Cardiac muscle cell (in vitro differentiated cells and primary cell): ENCODE data around the gene SPC24. TPM values are rescaled to one million over a fixed set of nuclear protein-coding genes. Genes with fewer than 3 reads are reported as not detected.

ENCODE experiments used
- DNase-seq, 2 donors: peaks; one replicate each; pipeline versions ENCODE4 v3.0.0 to v3.0.0-alpha.2; 2010 to 2017; ENCODE audit warnings: low read depth in 1 of 2, low spot score in 1 of 2
- H3K27ac ChIP-seq: fragments of 200-600 bp; sonication (generic); 2 replicates; pipeline ENCODE4 v1.5.1; 2016
- H3K27me3 ChIP-seq: fragments of 200-600 bp; sonication (generic); 2 replicates; pipeline ENCODE4 v1.6.0; 2016; ENCODE audit warnings: control low read depth
- H3K36me3 ChIP-seq: fragments of 200-600 bp; sonication (generic); 2 replicates; pipeline ENCODE4 v1.5.1; 2016; ENCODE audit warnings: control low read depth
- H3K4me1 ChIP-seq: fragments of 200-600 bp; sonication (generic); 2 replicates; pipeline ENCODE4 v1.8.1; 2017; ENCODE audit warnings: low read depth, mild to moderate bottlenecking, mixed run types
- H3K4me3 ChIP-seq: fragments of 200-600 bp; sonication (generic); 2 replicates; pipeline ENCODE4 v1.5.1; 2016; ENCODE audit warnings: mild to moderate bottlenecking
- H3K9me3 ChIP-seq: fragments of 200-600 bp; sonication (generic); 2 replicates; pipeline ENCODE4 v1.5.1; 2017; ENCODE audit warnings: low read depth, mild to moderate bottlenecking, control low read depth
- polyA plus RNA-seq: library from polyadenylated mRNA; unstranded; fragments of >200 nt; fragmentation: Nextera tagmentation; extraction: Ambion mirVana; gene quantifications from 2 replicates; pipeline ENCODE4 v1.2.1, GENCODE V29; 2016
- total RNA-seq: library from RNA; depleted of rRNA; stranded (reverse); fragments of >200 nt; gene quantifications from 2 replicates; pipeline ENCODE4 v1.2.3, GENCODE V29; 2016
- TF ChIP-seq, protein P1 (sequence below): IDR thresholded peaks from 2 replicates; pipeline ENCODE4 v1.5.1; 2012; ENCODE audit warnings: low read depth, mild to moderate bottlenecking, low read length

SPC24 gene
- total and polyA plus RNA-seq, 2 experiments from 2014 or later = 7.1 to 127 TPM

DNA sequence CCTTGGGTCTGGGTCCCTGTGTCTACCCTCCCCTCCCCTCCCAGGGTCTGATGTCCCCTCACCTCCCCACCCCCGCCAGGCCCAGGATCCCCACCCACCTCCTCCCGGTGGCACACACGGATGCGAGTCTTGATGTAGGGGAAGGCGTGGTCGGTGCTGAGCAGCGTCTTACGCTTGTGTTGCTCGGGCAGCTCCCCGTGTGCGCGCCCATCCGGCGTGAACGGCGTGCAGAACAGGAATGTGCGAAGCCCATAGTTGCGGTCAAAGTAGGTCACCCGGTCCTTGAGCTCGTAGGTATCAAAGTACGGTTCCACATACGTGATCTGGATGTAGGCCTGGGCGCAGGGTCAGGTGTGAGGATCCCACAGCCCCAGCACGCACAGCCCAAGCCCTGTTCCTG, 46.2 kb upstream of the SPC24 start:
- TF ChIP-seq, protein P1, sequence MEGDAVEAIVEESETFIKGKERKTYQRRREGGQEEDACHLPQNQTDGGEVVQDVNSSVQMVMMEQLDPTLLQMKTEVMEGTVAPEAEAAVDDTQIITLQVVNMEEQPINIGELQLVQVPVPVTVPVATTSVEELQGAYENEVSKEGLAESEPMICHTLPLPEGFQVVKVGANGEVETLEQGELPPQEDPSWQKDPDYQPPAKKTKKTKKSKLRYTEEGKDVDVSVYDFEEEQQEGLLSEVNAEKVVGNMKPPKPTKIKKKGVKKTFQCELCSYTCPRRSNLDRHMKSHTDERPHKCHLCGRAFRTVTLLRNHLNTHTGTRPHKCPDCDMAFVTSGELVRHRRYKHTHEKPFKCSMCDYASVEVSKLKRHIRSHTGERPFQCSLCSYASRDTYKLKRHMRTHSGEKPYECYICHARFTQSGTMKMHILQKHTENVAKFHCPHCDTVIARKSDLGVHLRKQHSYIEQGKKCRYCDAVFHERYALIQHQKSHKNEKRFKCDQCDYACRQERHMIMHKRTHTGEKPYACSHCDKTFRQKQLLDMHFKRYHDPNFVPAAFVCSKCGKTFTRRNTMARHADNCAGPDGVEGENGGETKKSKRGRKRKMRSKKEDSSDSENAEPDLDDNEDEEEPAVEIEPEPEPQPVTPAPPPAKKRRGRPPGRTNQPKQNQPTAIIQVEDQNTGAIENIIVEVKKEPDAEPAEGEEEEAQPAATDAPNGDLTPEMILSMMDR = no peak
- Histone ChIP-seq H3K36me3 (no peaks in the 10 kb centered on the region), H3K4me1 (peaks cover 13% of the 10 kb centered on the region), H3K27me3 (no peaks in the 10 kb centered on the region), H3K27ac (no peak overlapping the region), H3K4me3 (no peak overlapping the region), H3K9me3 (no peaks in the 10 kb centered on the region)
- no peak for DNase-seq

DNA sequence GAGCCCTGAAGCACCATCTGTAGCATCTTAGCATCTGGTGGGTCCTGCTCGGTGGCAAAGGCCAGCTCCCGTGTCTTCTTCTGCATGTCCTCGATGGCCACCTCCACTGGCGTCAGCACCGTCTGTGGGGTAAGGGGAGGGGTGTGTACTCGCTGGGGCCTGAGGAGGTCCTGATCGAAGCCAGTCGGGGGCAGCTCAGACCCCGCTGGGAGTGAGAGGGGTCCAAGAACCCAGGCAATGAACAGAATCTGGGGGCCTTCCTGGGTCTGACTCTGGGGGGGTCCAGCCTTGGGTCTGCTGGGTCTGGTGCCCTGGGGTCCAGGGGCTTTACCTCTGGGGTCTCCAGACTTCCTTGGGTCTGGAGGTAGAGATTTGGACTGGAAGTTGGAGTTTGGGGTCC, 45.3 kb upstream of the SPC24 start:
- TF ChIP-seq, protein P1 = no peak
- no peak for DNase-seq
- Histone ChIP-seq H3K27me3 (no peaks in the 10 kb centered on the region), H3K27ac (no peak overlapping the region), H3K36me3 (no peaks in the 10 kb centered on the region), H3K4me3 (no peak overlapping the region), H3K9me3 (no peaks in the 10 kb centered on the region), H3K4me1 (peaks cover 13% of the 10 kb centered on the region)

DNA sequence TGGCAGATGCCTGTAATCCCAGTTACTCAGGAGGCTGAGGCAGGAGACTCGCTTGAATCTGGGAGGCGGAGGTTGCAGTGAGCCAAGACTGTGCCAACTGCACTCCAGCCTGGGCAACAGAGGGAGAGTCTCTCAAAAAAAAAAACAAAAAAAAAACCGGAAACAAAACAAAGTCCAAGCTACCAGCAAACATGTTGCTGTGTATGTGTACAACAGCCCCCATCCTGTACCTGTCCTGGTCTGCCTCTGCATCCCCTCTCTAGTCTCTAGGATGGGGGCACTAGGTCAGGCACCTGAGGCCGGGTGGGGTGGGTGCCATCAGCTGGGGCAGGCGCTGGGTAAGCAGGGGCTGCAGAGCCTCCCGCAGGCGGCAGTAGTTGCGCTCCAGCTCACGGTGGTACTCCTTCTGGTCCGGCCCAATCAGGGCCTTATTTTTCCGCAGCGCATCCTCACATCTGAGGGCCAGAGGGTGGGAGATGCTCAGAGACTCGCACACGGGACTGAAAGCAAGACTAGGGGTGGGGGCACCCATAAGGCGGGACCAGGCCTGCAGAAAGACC, 44.5 kb upstream of the SPC24 start:
- Histone ChIP-seq H3K27me3 (no peaks in the 10 kb centered on the region), H3K4me3 (no peak overlapping the region), H3K4me1 (peaks cover 13% of the 10 kb centered on the region), H3K36me3 (no peaks in the 10 kb centered on the region), H3K9me3 (no peaks in the 10 kb centered on the region), H3K27ac (no peak overlapping the region)
- DNase-seq = no peak
- TF ChIP-seq, protein P1 = no peak

DNA sequence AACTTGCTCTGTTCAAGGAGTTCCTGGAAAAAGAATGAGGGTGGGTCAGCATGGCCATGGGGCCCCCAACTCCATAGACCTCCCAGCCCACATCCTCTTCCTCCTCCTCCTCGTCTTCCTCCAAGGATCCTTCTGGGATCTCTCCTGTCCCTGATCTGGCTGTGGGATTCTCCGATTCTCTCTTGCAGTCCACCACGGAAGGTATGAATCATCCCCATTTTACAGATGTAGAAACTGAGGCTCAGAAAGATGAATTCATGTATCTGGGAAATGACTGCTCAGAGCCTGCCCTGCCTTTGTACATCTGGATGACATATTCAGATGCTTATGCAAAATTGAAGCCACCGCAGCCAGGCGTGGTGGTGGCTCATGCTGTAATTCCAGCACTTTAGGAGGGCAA, 43.9 kb upstream of the SPC24 start:
- Histone ChIP-seq H3K27ac (no peak overlapping the region), H3K27me3 (no peaks in the 10 kb centered on the region), H3K36me3 (no peaks in the 10 kb centered on the region), H3K9me3 (no peaks in the 10 kb centered on the region), H3K4me3 (no peak overlapping the region), H3K4me1 (peaks cover 13% of the 10 kb centered on the region)
- no peak for DNase-seq
- TF ChIP-seq, protein P1 = no peak

DNA sequence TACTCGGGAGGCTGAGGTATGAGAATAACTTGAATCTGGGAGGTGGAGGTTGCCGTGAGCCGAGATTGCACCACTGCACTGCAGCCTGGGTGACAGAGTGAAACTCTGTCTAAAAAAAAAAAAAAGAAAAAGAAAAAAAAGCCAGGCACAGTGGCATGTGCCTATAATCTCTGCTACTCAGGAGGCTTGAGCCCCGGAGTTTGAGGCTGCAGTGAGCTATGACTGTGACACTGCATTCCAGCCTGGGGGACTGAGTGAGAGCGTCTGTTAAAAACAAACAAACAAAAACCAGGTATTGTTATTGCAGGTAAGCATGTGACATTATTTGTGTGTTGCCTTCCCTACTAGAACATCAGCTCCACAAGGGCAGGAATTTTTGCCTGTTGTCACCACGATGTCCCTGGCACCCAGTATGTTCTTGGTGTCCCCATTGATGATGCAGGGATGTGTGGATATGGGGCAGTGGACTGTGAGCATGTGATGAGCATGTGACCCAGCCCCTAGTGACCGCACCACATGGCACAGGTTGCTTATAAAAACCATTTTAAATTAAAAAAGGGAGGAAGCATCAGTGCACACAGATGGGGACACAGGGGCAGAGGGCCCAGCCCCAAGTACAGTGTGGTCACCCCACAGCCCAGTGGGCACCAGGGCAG, 43.3 kb upstream of the SPC24 start:
- H3K4me3 ChIP-seq = no peak overlapping the region
- TF ChIP-seq, protein P1 = no peak
- H3K27me3 ChIP-seq = no peaks in the 10 kb centered on the region
- no peak for DNase-seq
- no peaks in the 10 kb centered on the region for H3K36me3 ChIP-seq
- peak overlapping the region; percentile 21 for H3K27ac ChIP-seq
- no peaks in the 10 kb centered on the region for H3K9me3 ChIP-seq
- H3K4me1 ChIP-seq = peaks cover 13% of the 10 kb centered on the region
